B cell (primary cell): ENCODE measurements around the gene LIMCH1.

Source experiments
- EZH2 ChIP-seq: IDR thresholded peaks from 2 replicates; pipeline ENCODE4 v1.6.1; 2012; ENCODE audit warnings: borderline replicate concordance, low read depth, mild to moderate bottlenecking, moderate library complexity, low read length; ENCODE audit not compliant: insufficient read depth, poor library complexity, severe bottlenecking
- TF ChIP-seq, protein P1 (sequence below): fragments of 200-600 bp; IDR thresholded peaks from one replicate; pipeline ENCODE4 v1.8.0; 2022; ENCODE audit warnings: antibody characterized with exemption, mild to moderate bottlenecking

- TF ChIP-seq, protein P1, sequence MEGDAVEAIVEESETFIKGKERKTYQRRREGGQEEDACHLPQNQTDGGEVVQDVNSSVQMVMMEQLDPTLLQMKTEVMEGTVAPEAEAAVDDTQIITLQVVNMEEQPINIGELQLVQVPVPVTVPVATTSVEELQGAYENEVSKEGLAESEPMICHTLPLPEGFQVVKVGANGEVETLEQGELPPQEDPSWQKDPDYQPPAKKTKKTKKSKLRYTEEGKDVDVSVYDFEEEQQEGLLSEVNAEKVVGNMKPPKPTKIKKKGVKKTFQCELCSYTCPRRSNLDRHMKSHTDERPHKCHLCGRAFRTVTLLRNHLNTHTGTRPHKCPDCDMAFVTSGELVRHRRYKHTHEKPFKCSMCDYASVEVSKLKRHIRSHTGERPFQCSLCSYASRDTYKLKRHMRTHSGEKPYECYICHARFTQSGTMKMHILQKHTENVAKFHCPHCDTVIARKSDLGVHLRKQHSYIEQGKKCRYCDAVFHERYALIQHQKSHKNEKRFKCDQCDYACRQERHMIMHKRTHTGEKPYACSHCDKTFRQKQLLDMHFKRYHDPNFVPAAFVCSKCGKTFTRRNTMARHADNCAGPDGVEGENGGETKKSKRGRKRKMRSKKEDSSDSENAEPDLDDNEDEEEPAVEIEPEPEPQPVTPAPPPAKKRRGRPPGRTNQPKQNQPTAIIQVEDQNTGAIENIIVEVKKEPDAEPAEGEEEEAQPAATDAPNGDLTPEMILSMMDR, result no peak
- no peak for TF ChIP-seq EZH2
These were observed 119.6 kb downstream of the LIMCH1 start for GRCh38 chr4:41657561-41657960.
